GM12878 (cell line): ENCODE results near the gene TPM4. TPM values are rescaled to one million over a fixed set of nuclear protein-coding genes. Genes with fewer than 3 reads are reported as not detected.

ENCODE experiments used
- ATF7 ChIP-seq: fragments of 450-650 bp; IDR thresholded peaks from 2 replicates; pipeline ENCODE4 v1.6.1; 2016; ENCODE audit warnings: low read depth, mild to moderate bottlenecking
- BCL11A ChIP-seq: IDR thresholded peaks from 2 replicates; pipeline ENCODE4 v1.6.1; 2011; ENCODE audit warnings: low read depth, low read length
- BHLHE40 ChIP-seq, 2 experiments: fragments of 450-650 bp in 1 of 2; IDR thresholded peaks; 2 replicates each; pipeline ENCODE4 v1.6.1; 2011 to 2017; ENCODE audit warnings: low read depth in 2 of 2, borderline replicate concordance in 1 of 2, improper control_type of control experiment in 1 of 2, low read length in 1 of 2, mild to moderate bottlenecking in 1 of 2
- CHD2 ChIP-seq: IDR thresholded peaks from 2 replicates; pipeline ENCODE4 v1.6.1; 2011; ENCODE audit warnings: low read depth, low read length, improper control_type of control experiment, borderline replicate concordance
- EGR1 ChIP-seq, 2 experiments: IDR thresholded peaks; 1 replicate in 1 of 2; 2 replicates in 1 of 2; pipeline ENCODE4 v1.6.1; 2011 to 2012; ENCODE audit warnings: low read depth in 2 of 2, low read length in 2 of 2, borderline replicate concordance in 1 of 2, mild to moderate bottlenecking in 1 of 2, moderate library complexity in 1 of 2
- EP300 ChIP-seq, 2 experiments: fragments of 150-350 bp in 1 of 2; IDR thresholded peaks; 2 replicates each; pipeline ENCODE4 v1.6.1; 2011 to 2012; ENCODE audit warnings: low read depth in 2 of 2, low read length in 2 of 2, borderline replicate concordance in 1 of 2, improper control_type of control experiment in 1 of 2, inconsistent platforms in 1 of 2; ENCODE audit not compliant: control insufficient read depth in 1 of 2
- ETV6 ChIP-seq, 2 experiments: fragments of 450-650 bp in 1 of 2; IDR thresholded peaks in 1 of 2; conservative IDR thresholded peaks in 1 of 2; 2 replicates each; pipeline ENCODE4 v1.6.1; 2014; ENCODE audit warnings: antibody characterized with exemption in 1 of 2, borderline replicate concordance in 1 of 2, low read depth in 1 of 2, mild to moderate bottlenecking in 1 of 2, moderate library complexity in 1 of 2
- GATAD2B ChIP-seq: fragments of 450-650 bp; conservative IDR thresholded peaks from 2 replicates; pipeline ENCODE4 v1.6.1; 2017; ENCODE audit warnings: low read depth, mild to moderate bottlenecking, moderate library complexity
- IKZF1 ChIP-seq: fragments of 450-650 bp; conservative IDR thresholded peaks from 2 replicates; pipeline ENCODE4 v1.6.1; 2017; ENCODE audit warnings: antibody characterized with exemption, mild to moderate bottlenecking
- MEF2B ChIP-seq: fragments of 450-650 bp; IDR thresholded peaks from 2 replicates; pipeline ENCODE4 v1.6.1; 2018; ENCODE audit warnings: mild to moderate bottlenecking, moderate library complexity; ENCODE audit not compliant: partially characterized antibody, poor library complexity, severe bottlenecking
- MTA2 ChIP-seq: fragments of 450-650 bp; IDR thresholded peaks from 2 replicates; pipeline ENCODE4 v1.6.1; 2016; ENCODE audit warnings: low read depth, mild to moderate bottlenecking, moderate library complexity
- MTA3 ChIP-seq: IDR thresholded peaks from 2 replicates; pipeline ENCODE4 v1.6.1; 2012; ENCODE audit warnings: low read length, inconsistent platforms, borderline replicate concordance
- MXI1 ChIP-seq: fragments of 150-350 bp; IDR thresholded peaks from 2 replicates; pipeline ENCODE4 v1.6.1; 2011; ENCODE audit warnings: low read depth, mild to moderate bottlenecking, inconsistent platforms, low read length, improper control_type of control experiment
- NFIC ChIP-seq: IDR thresholded peaks from 2 replicates; pipeline ENCODE4 v1.6.1; 2012; ENCODE audit warnings: low read depth, mild to moderate bottlenecking, inconsistent platforms, low read length, moderate library complexity
- NFXL1 ChIP-seq: fragments of 450-650 bp; IDR thresholded peaks from 2 replicates; pipeline ENCODE4 v1.6.1; 2017; ENCODE audit warnings: antibody characterized with exemption, mild to moderate bottlenecking, borderline replicate concordance
- POU2F2 ChIP-seq: IDR thresholded peaks from 3 replicates; pipeline ENCODE4 v1.6.1; 2011; ENCODE audit warnings: low read depth, mild to moderate bottlenecking, low read length, borderline replicate concordance
- polyA plus RNA-seq, 11 experiments: library from polyadenylated mRNA; depleted of rRNA in 4 of 11; unstranded in 6 of 11; stranded (reverse) in 5 of 11; fragments of >200 nt; fragmentation: Nextera tagmentation in 4 of 11; fragmentation: Illumina TruSeq in 1 of 11; extraction: Ambion mirVana in 4 of 11; extraction: Trizol in 1 of 11; gene quantifications; 1 replicate in 1 of 11; 2 replicates in 10 of 11; pipeline versions ENCODE4 v1.2.1 to v1.2.3, GENCODE V29; 2011 to 2016; ENCODE audit warnings: inconsistent platforms in 2 of 11, missing spikeins in 2 of 11, low read depth in 1 of 11
- total RNA-seq, 4 experiments: library from RNA; depleted of rRNA in 3 of 4; stranded (reverse); fragments of >200 nt in 3 of 4; fragmentation: Illumina TruSeq in 1 of 4; extraction: Trizol in 1 of 4; gene quantifications; 2 replicates each; pipeline versions ENCODE4 v1.2.1 to v1.2.3, GENCODE V29; 2013 to 2021
- TF ChIP-seq, protein P1 (sequence below): fragments of 450-650 bp; IDR thresholded peaks from 2 replicates; pipeline ENCODE4 v1.6.1; 2017; ENCODE audit warnings: mild to moderate bottlenecking, low read depth, inconsistent platforms; ENCODE audit not compliant: poor library complexity, severe bottlenecking
- TF ChIP-seq, protein P2 (sequence below): fragments of 450-650 bp; IDR thresholded peaks from 2 replicates; pipeline ENCODE4 v1.6.1; 2017; ENCODE audit warnings: antibody characterized with exemption, mild to moderate bottlenecking, moderate library complexity
- TF ChIP-seq, protein P3 (sequence below): IDR thresholded peaks from 2 replicates; pipeline ENCODE4 v1.6.1; 2012; ENCODE audit warnings: low read depth, low read length, improper control_type of control experiment
- TF ChIP-seq, protein P4 (sequence below): fragments of 450-650 bp; IDR thresholded peaks from 2 replicates; pipeline ENCODE4 v1.6.1; 2017; ENCODE audit warnings: mild to moderate bottlenecking, moderate library complexity

TPM4 gene
- total and polyA plus RNA-seq, 10 of the 15 experiments (the other 5 are each of a cell fraction or from before 2014, with no cell fraction given): 183 to 620 (median 407) TPM

DNA sequence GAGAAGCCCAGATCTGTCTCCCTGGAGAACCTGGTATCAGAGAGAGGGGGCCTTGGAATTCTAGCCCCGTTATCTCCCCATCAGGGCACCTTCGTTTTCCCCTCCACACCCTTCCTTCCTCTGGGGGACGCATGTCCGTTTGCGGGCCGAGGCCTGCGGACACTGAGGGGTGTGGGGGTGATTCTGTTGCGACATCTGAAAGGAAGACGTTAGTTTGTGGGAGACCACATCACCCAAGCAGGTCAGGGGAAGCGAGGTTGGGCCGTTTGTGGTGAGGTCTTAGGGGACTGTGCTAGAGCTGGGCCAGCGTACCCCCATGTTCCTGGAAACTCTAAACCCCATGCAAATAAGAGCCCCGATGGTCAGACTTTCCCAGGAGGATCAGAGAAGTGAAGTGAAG, 63.5 kb downstream of the TPM4 start (continued):
- TF ChIP-seq ETV6 (conservative IDR thresholded peaks at IDR 0.05 in 1 of 2, IDR thresholded peaks at IDR 0.05 in 1 of 2; ENCODE audit: borderline replicate concordance in 1 of 2, low read depth in 1 of 2) (peak in 1 of 2 experiments; percentile 66; a peak in 2 of 4 replicates), MEF2B (peak; percentile 57), EP300 (IDR thresholded peaks at IDR 0.05; ENCODE audit: borderline replicate concordance in 1 of 2, control insufficient read depth in 1 of 2, low read depth in 2 of 2, low read length in 2 of 2) (peak; percentile 86 to 96), MTA3 (peak; percentile 43; the same call in 1 of the 2 replicates), CHD2 (peak; percentile 74; the same call in 1 of the 2 replicates), ATF7 (peak; percentile 45), GATAD2B (peak; percentile 76), NFIC (peak; percentile 83), BCL11A (peak; percentile 77), POU2F2 (peak; percentile 64; the same call in 1 of the 3 replicates), IKZF1 (peak; percentile 95), NFXL1 (no peak), MTA2 (peak; percentile 79), MXI1 (no peak), EGR1 (IDR thresholded peaks at IDR 0.05; ENCODE audit: borderline replicate concordance in 1 of 2, low read depth in 2 of 2, low read length in 2 of 2) (peak in 1 of 2 experiments; percentile 32; a peak in 1 of 3 replicates), BHLHE40 (IDR thresholded peaks at IDR 0.05; ENCODE audit: borderline replicate concordance in 1 of 2, low read depth in 2 of 2, low read length in 1 of 2) (peak; percentile 59 to 70)
- TF ChIP-seq, protein P1, sequence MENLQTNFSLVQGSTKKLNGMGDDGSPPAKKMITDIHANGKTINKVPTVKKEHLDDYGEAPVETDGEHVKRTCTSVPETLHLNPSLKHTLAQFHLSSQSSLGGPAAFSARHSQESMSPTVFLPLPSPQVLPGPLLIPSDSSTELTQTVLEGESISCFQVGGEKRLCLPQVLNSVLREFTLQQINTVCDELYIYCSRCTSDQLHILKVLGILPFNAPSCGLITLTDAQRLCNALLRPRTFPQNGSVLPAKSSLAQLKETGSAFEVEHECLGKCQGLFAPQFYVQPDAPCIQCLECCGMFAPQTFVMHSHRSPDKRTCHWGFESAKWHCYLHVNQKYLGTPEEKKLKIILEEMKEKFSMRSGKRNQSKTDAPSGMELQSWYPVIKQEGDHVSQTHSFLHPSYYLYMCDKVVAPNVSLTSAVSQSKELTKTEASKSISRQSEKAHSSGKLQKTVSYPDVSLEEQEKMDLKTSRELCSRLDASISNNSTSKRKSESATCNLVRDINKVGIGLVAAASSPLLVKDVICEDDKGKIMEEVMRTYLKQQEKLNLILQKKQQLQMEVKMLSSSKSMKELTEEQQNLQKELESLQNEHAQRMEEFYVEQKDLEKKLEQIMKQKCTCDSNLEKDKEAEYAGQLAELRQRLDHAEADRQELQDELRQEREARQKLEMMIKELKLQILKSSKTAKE: peak; percentile 27
- TF ChIP-seq, protein P2, sequence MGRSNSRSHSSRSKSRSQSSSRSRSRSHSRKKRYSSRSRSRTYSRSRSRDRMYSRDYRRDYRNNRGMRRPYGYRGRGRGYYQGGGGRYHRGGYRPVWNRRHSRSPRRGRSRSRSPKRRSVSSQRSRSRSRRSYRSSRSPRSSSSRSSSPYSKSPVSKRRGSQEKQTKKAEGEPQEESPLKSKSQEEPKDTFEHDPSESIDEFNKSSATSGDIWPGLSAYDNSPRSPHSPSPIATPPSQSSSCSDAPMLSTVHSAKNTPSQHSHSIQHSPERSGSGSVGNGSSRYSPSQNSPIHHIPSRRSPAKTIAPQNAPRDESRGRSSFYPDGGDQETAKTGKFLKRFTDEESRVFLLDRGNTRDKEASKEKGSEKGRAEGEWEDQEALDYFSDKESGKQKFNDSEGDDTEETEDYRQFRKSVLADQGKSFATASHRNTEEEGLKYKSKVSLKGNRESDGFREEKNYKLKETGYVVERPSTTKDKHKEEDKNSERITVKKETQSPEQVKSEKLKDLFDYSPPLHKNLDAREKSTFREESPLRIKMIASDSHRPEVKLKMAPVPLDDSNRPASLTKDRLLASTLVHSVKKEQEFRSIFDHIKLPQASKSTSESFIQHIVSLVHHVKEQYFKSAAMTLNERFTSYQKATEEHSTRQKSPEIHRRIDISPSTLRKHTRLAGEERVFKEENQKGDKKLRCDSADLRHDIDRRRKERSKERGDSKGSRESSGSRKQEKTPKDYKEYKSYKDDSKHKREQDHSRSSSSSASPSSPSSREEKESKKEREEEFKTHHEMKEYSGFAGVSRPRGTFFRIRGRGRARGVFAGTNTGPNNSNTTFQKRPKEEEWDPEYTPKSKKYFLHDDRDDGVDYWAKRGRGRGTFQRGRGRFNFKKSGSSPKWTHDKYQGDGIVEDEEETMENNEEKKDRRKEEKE: no peak
- TF ChIP-seq, protein P3, sequence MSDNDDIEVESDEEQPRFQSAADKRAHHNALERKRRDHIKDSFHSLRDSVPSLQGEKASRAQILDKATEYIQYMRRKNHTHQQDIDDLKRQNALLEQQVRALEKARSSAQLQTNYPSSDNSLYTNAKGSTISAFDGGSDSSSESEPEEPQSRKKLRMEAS: 0 out of 2 replicates have a peak, but pooled peaks have one; percentile 42
- TF ChIP-seq, protein P4, sequence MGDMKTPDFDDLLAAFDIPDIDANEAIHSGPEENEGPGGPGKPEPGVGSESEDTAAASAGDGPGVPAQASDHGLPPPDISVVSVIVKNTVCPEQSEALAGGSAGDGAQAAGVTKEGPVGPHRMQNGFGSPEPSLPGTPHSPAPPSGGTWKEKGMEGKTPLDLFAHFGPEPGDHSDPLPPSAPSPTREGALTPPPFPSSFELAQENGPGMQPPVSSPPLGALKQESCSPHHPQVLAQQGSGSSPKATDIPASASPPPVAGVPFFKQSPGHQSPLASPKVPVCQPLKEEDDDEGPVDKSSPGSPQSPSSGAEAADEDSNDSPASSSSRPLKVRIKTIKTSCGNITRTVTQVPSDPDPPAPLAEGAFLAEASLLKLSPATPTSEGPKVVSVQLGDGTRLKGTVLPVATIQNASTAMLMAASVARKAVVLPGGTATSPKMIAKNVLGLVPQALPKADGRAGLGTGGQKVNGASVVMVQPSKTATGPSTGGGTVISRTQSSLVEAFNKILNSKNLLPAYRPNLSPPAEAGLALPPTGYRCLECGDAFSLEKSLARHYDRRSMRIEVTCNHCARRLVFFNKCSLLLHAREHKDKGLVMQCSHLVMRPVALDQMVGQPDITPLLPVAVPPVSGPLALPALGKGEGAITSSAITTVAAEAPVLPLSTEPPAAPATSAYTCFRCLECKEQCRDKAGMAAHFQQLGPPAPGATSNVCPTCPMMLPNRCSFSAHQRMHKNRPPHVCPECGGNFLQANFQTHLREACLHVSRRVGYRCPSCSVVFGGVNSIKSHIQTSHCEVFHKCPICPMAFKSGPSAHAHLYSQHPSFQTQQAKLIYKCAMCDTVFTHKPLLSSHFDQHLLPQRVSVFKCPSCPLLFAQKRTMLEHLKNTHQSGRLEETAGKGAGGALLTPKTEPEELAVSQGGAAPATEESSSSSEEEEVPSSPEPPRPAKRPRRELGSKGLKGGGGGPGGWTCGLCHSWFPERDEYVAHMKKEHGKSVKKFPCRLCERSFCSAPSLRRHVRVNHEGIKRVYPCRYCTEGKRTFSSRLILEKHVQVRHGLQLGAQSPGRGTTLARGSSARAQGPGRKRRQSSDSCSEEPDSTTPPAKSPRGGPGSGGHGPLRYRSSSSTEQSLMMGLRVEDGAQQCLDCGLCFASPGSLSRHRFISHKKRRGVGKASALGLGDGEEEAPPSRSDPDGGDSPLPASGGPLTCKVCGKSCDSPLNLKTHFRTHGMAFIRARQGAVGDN: peak; percentile 49; the same call in 1 of the 2 replicates
